ENCODE measurements around the gene PITX2. TPM values are rescaled to one million over a fixed set of nuclear protein-coding genes. Genes with fewer than 3 reads are reported as not detected.

Gene PITX2
- total and polyA plus RNA-seq, 2 of the 8 experiments (the other 6 are each of a cell fraction or from before 2014, with no cell fraction given): 0.09 to 0.67 TPM

GRCh38 chr4:110589297-110589696 lies 33.6 kb downstream of the PITX2 start:
- Histone ChIP-seq H3K4ac (replicated peaks; ENCODE audit: insufficient read length, low read depth, low read length) (no peak overlapping the region), H2AFZ (ENCODE audit: low read length) (no peak overlapping the region), H2BK12ac (ENCODE audit: low read depth, low read length) (no peak overlapping the region), H3K79me2 (ENCODE audit: control insufficient read depth in 1 of 2, insufficient read depth in 2 of 2, low read length in 2 of 2) (no peaks in the 10 kb centered on the region), H2BK15ac (ENCODE audit: low read length) (no peak overlapping the region), H3K18ac (ENCODE audit: extremely low read depth, low read length) (no peak overlapping the region), H3K56ac (replicated peaks; ENCODE audit: insufficient read length, low read depth, low read length) (no peak overlapping the region), H3K36me3 (ENCODE audit: control insufficient read depth in 2 of 4, insufficient read depth in 4 of 4, low read length in 3 of 4) (no peaks in the 10 kb centered on the region), H4K91ac (replicated peaks; ENCODE audit: insufficient read length, low read length) (no peak overlapping the region), H3K4me3 (ENCODE audit: extremely low read depth in 1 of 4, insufficient read depth in 2 of 4, low read depth in 3 of 4, low read length in 4 of 4) (no peak overlapping the region), H3K4me1 (replicated peaks in 1 of 4; ENCODE audit: control insufficient read depth in 3 of 4, insufficient read depth in 4 of 4, low read length in 3 of 4) (no peaks in the 10 kb centered on the region), H3K9ac (replicated peaks in 1 of 4; ENCODE audit: extremely low read depth in 1 of 4, low read depth in 3 of 4, low read length in 3 of 4) (no peak overlapping the region), H3K27ac (ENCODE audit: low read depth, low read length) (no peak overlapping the region), H4K5ac (ENCODE audit: insufficient read length, low read depth, low read length) (no peak overlapping the region), H3K23ac (ENCODE audit: insufficient read length) (no peak overlapping the region), H4K8ac (ENCODE audit: extremely low read depth, insufficient read depth, low read length) (no peak overlapping the region), H3K79me1 (ENCODE audit: low read depth, low read length) (no peaks in the 10 kb centered on the region), H2BK5ac (ENCODE audit: low read depth, low read length) (no peak overlapping the region), H2BK120ac (replicated peaks; ENCODE audit: low read depth, low read length) (no peak overlapping the region), H3K4me2 (ENCODE audit: insufficient read depth in 1 of 2, low read depth in 2 of 2, low read length in 2 of 2) (no peak overlapping the region), H4K20me1 (replicated peaks in 1 of 2; ENCODE audit: control insufficient read depth in 1 of 2, insufficient read depth in 2 of 2, low read length in 2 of 2) (no peaks in the 10 kb centered on the region), H2AK5ac (ENCODE audit: low read depth, low read length) (no peak overlapping the region), H3K9me3 (ENCODE audit: insufficient read depth in 2 of 2, low read depth in 1 of 2, low read length in 1 of 2) (peaks cover 0 to 3% of the 10 kb centered on the region in 2 experiments; a peak in 1 of 4 replicates), H3K27me3 (replicated peaks in 1 of 4; ENCODE audit: control insufficient read depth in 3 of 4, extremely low read depth in 1 of 4, insufficient read depth in 3 of 4, low read length in 3 of 4) (no peaks in the 10 kb centered on the region), H2BK20ac (ENCODE audit: low read length) (no peak overlapping the region), H3K14ac (ENCODE audit: insufficient read length) (no peak overlapping the region), H3K23me2 (ENCODE audit: low read depth, low read length) (no peaks in the 10 kb centered on the region)
- DNase-seq (ENCODE audit: low read depth in 1 of 2, low spot score in 2 of 2) (no peak), FAIRE-seq (no peak)
- POLR2A ChIA-PET (ENCODE audit: partially characterized antibody): no interaction called here
- TF ChIP-seq SAP30 (IDR thresholded peaks at IDR 0.05; ENCODE audit: insufficient read depth, insufficient replicate concordance, low read length) (no peak), SUZ12 (IDR thresholded peaks at IDR 0.05; ENCODE audit: low read length) (no peak), CHD1 (IDR thresholded peaks at IDR 0.05; ENCODE audit: low read depth, low read length) (no peak), JUND (IDR thresholded peaks at IDR 0.05; ENCODE audit: low read length) (no peak), CBX8 (IDR thresholded peaks at IDR 0.05; ENCODE audit: borderline replicate concordance, low read depth, low read length) (no peak), RNF2 (IDR thresholded peaks at IDR 0.05; ENCODE audit: borderline replicate concordance, low read depth, low read length, missing control alignments, poor library complexity, severe bottlenecking) (no peak), CEBPB (IDR thresholded peaks at IDR 0.05; ENCODE audit: low read depth, low read length) (no peak), MAFK (IDR thresholded peaks at IDR 0.05; ENCODE audit: low read depth, low read length) (no peak), CREB1 (IDR thresholded peaks at IDR 0.05) (no peak), RFX5 (IDR thresholded peaks at IDR 0.05; ENCODE audit: borderline replicate concordance, low read depth, low read length) (no peak), FOSL1 (IDR thresholded peaks at IDR 0.05; ENCODE audit: insufficient read depth, low read depth, low read length) (no peak), KDM5A (IDR thresholded peaks at IDR 0.05; ENCODE audit: low read length) (no peak), TBP (IDR thresholded peaks at IDR 0.05; ENCODE audit: low read depth, low read length) (no peak)
- CTCF ChIA-PET (ENCODE audit: partially characterized antibody): no interaction called here
